ENCODE measurements around the gene SLC39A11.
A peak's percentile ranks its signal among the peaks of the same experiment; 100 is the strongest.
"Not testable (repeated sequence)": the region's sequence is repeated elsewhere in the genome, so short reads cannot be mapped to it uniquely, and the experiment has no call there.

Gene SLC39A11

GRCh38 chr17:72710202-72710601, 382.3 kb downstream of the SLC39A11 start:
- Histone ChIP-seq H2AFZ (ENCODE audit: low read depth) (no peak overlapping the region), H3K4me2 (no peak overlapping the region), H3K27me3 (ENCODE audit: insufficient read depth, low read depth) (no peaks in the 10 kb centered on the region), H3K9ac (no peak overlapping the region), H3K36me3 (ENCODE audit: insufficient read depth) (no peaks in the 10 kb centered on the region), H3K27ac (no peak overlapping the region), H3K4me3 (IDR thresholded peaks at IDR 0.05; ENCODE audit: insufficient read depth, low read depth, low read length) (no peak overlapping the region), H3K79me2 (ENCODE audit: insufficient read depth, low read depth) (no peaks in the 10 kb centered on the region), H3K4me1 (ENCODE audit: low read depth, poor library complexity, severe bottlenecking) (peaks cover 16% of the 10 kb centered on the region), H4K20me1 (ENCODE audit: insufficient read depth) (no peaks in the 10 kb centered on the region)
- TF ChIP-seq CTCF (conservative IDR thresholded peaks at IDR 0.05; ENCODE audit: low read depth, low read length) = no peak

- not testable (repeated sequence) for H2AFZ ChIP-seq (ENCODE audit: low read depth); H3K27me3 ChIP-seq (ENCODE audit: insufficient read depth, low read depth); H3K4me3 ChIP-seq (IDR thresholded peaks at IDR 0.05; ENCODE audit: insufficient read depth, low read depth, low read length); H3K9ac ChIP-seq; H3K36me3 ChIP-seq (ENCODE audit: insufficient read depth); H3K4me2 ChIP-seq; H3K79me2 ChIP-seq (ENCODE audit: insufficient read depth, low read depth); H4K20me1 ChIP-seq (ENCODE audit: insufficient read depth); H3K27ac ChIP-seq
- peaks cover 18% of the 10 kb centered on the region for H3K4me1 ChIP-seq (ENCODE audit: low read depth, poor library complexity, severe bottlenecking)
Measured at GRCh38 chr17:72708682-72709081, 383.8 kb downstream of the SLC39A11 start.

GRCh38 chr17:72707881-72708280, 384.6 kb downstream of the SLC39A11 start:
- H3K79me2 ChIP-seq (ENCODE audit: insufficient read depth, low read depth) = no peaks in the 10 kb centered on the region
- H3K36me3 ChIP-seq (ENCODE audit: insufficient read depth) = no peaks in the 10 kb centered on the region
- H3K27ac ChIP-seq = no peak overlapping the region
- H3K9ac ChIP-seq = no peak overlapping the region
- H3K4me2 ChIP-seq = no peak overlapping the region
- H2AFZ ChIP-seq (ENCODE audit: low read depth) = no peak overlapping the region
- H3K27me3 ChIP-seq (ENCODE audit: insufficient read depth, low read depth) = no peaks in the 10 kb centered on the region
- no peak overlapping the region for H3K4me3 ChIP-seq (IDR thresholded peaks at IDR 0.05; ENCODE audit: insufficient read depth, low read depth, low read length)
- no peak for TF ChIP-seq CTCF (conservative IDR thresholded peaks at IDR 0.05; ENCODE audit: low read depth, low read length)
- peaks cover 18% of the 10 kb centered on the region for H3K4me1 ChIP-seq (ENCODE audit: low read depth, poor library complexity, severe bottlenecking)
- no peaks in the 10 kb centered on the region for H4K20me1 ChIP-seq (ENCODE audit: insufficient read depth)

GRCh38 chr17:72706396-72706981, 386.0 kb downstream of the SLC39A11 start:
- Histone ChIP-seq H3K4me2 (peak overlapping the region; percentile 8; the same call in 1 of the 2 replicates), H3K27ac (peak overlapping the region; percentile 49; the same call in 1 of the 2 replicates)

More at GRCh38 chr17:72706396-72706981, 386.0 kb downstream of the SLC39A11 start:
- peaks cover 18% of the 10 kb centered on the region for H3K4me1 ChIP-seq (ENCODE audit: low read depth, poor library complexity, severe bottlenecking)
- H4K20me1 ChIP-seq (ENCODE audit: insufficient read depth) = no peaks in the 10 kb centered on the region
- H3K36me3 ChIP-seq (ENCODE audit: insufficient read depth) = no peaks in the 10 kb centered on the region
- H2AFZ ChIP-seq (ENCODE audit: low read depth) = no peak overlapping the region
- H3K4me3 ChIP-seq (IDR thresholded peaks at IDR 0.05; ENCODE audit: insufficient read depth, low read depth, low read length) = no peak overlapping the region
- TF ChIP-seq CTCF (conservative IDR thresholded peaks at IDR 0.05; ENCODE audit: low read depth, low read length) = no peak
- no peaks in the 10 kb centered on the region for H3K79me2 ChIP-seq (ENCODE audit: insufficient read depth, low read depth)
- no peak overlapping the region for H3K9ac ChIP-seq
- no peaks in the 10 kb centered on the region for H3K27me3 ChIP-seq (ENCODE audit: insufficient read depth, low read depth)
